Measurements from ENCODE around the gene FMN1. TPM values are rescaled to one million over a fixed set of nuclear protein-coding genes. Genes with fewer than 3 reads are reported as not detected.

Gene FMN1
- total and polyA plus RNA-seq, 7 donors, result 0.21 to 20.0 (median 2.5) TPM

- 76 to 81% (median 77%) methylated on average over 4 of the region's 4 CpGs for WGBS, 3 donors
- intact Hi-C loops (cut with DNase I), result loop anchor here in 1 of 2 donors (10.0 kb wide), 1 partner anchor 78 kb away; no protein-coding TSS in a partner anchor
- Histone ChIP-seq H3K27me3 (ENCODE audit: insufficient read depth in 3 of 3, low read length in 2 of 3) (no peaks in the 10 kb centered on the region), H3K27ac (no peak overlapping the region), H3K4me1 (no peaks in the 10 kb centered on the region), H3K4me3 (no peak overlapping the region), H3K9me3 (no peaks in the 10 kb centered on the region), H3K36me3 (ENCODE audit: insufficient read depth in 1 of 2, low read depth in 1 of 2) (no peaks in the 10 kb centered on the region)
- DNase-seq (no peak), ATAC-seq (no peak)
- no peak for TF ChIP-seq CTCF (IDR thresholded peaks at IDR 0.05)
Measured at GRCh38 chr15:32887090-32887489, 307.4 kb downstream of the FMN1 start.

- Histone ChIP-seq H3K4me1 (no peaks in the 10 kb centered on the region), H3K36me3 (ENCODE audit: insufficient read depth in 1 of 2, low read depth in 1 of 2) (no peaks in the 10 kb centered on the region), H3K9me3 (no peaks in the 10 kb centered on the region), H3K4me3 (no peak overlapping the region), H3K27ac (no peak overlapping the region), H3K27me3 (ENCODE audit: insufficient read depth in 3 of 3, low read length in 2 of 3) (no peaks in the 10 kb centered on the region)
- DNase-seq (no peak), ATAC-seq (no peak)
- WGBS, 3 donors, result 79 to 82% (median 80%) methylated on average over 7 of the region's 7 CpGs
- no peak for TF ChIP-seq CTCF (IDR thresholded peaks at IDR 0.05)
- intact Hi-C loops (cut with DNase I), result loop anchor here in 1 of 2 donors (10.0 kb wide), 1 partner anchor 78 kb away; no protein-coding TSS in a partner anchor
Measured at GRCh38 chr15:32886459-32886858, 308.1 kb downstream of the FMN1 start.

- Histone ChIP-seq H3K36me3 (ENCODE audit: insufficient read depth in 1 of 2, low read depth in 1 of 2) (no peaks in the 10 kb centered on the region), H3K4me1 (no peaks in the 10 kb centered on the region), H3K27ac (no peak overlapping the region), H3K4me3 (no peak overlapping the region), H3K27me3 (ENCODE audit: insufficient read depth in 3 of 3, low read length in 2 of 3) (no peaks in the 10 kb centered on the region), H3K9me3 (no peaks in the 10 kb centered on the region)
- ATAC-seq (no peak), DNase-seq (no peak)
- WGBS, 3 donors, result 64 to 69% (median 66%) methylated on average over 5 of the region's 5 CpGs
- intact Hi-C loops (cut with DNase I), result loop anchor here in 1 of 2 donors (2.0 to 10.0 kb wide), 2 partner anchors 47 to 79 kb away; no protein-coding TSS in a partner anchor
- no peak for TF ChIP-seq CTCF (IDR thresholded peaks at IDR 0.05)
Measured at GRCh38 chr15:32885713-32886112, 308.8 kb downstream of the FMN1 start.

GRCh38 chr15:32884146-32884545, 310.4 kb downstream of the FMN1 start:
- Histone ChIP-seq H3K27me3 (ENCODE audit: insufficient read depth in 3 of 3, low read length in 2 of 3) (no peaks in the 10 kb centered on the region), H3K36me3 (ENCODE audit: insufficient read depth in 1 of 2, low read depth in 1 of 2) (no peaks in the 10 kb centered on the region), H3K4me3 (no peak overlapping the region), H3K4me1 (no peaks in the 10 kb centered on the region), H3K27ac (no peak overlapping the region), H3K9me3 (no peaks in the 10 kb centered on the region)
- intact Hi-C loops (cut with DNase I), result loop anchor here in 1 of 2 donors (2.0 to 10.0 kb wide), 2 partner anchors 49 to 81 kb away; no protein-coding TSS in a partner anchor
- DNase-seq, result no peak
- ATAC-seq, result no peak
- WGBS, 3 donors, result 39 to 49% (median 43%) methylated on average over 6 of the region's 6 CpGs
- no peak for TF ChIP-seq CTCF (IDR thresholded peaks at IDR 0.05)

GRCh38 chr15:32882955-32883354, 311.6 kb downstream of the FMN1 start:
- DNase-seq, result no peak
- 54 to 79% (median 67%) methylated on average over 4 of the region's 4 CpGs for WGBS, 3 donors
- no peaks in the 10 kb centered on the region for H3K27me3 ChIP-seq (ENCODE audit: insufficient read depth in 3 of 3, low read length in 2 of 3)

More at GRCh38 chr15:32882955-32883354, 311.6 kb downstream of the FMN1 start:
- no peak overlapping the region for H3K27ac ChIP-seq
- no peaks in the 10 kb centered on the region for H3K36me3 ChIP-seq (ENCODE audit: insufficient read depth in 1 of 2, low read depth in 1 of 2)
- no peak overlapping the region for H3K4me3 ChIP-seq
- TF ChIP-seq CTCF (IDR thresholded peaks at IDR 0.05), result no peak
- H3K4me1 ChIP-seq, result no peaks in the 10 kb centered on the region
- intact Hi-C loops (cut with DNase I), result loop anchor here in 1 of 2 donors (10.0 kb wide), 1 partner anchor 82 kb away; no protein-coding TSS in a partner anchor
- no peak for ATAC-seq
- H3K9me3 ChIP-seq, result no peaks in the 10 kb centered on the region

Measured in psoas muscle (tissue), 8 donors.